PC-3 (cell line): ENCODE results near the gene PPP1R9B. TPM values are rescaled to one million over a fixed set of nuclear protein-coding genes. Genes with fewer than 3 reads are reported as not detected.

Experiments used
- ATAC-seq: fragments of 200-7000 bp; cut with Tn5 transposase; 2 replicates; pipeline ENCODE4 v1.9.1; 2020; ENCODE audit warnings: mild to moderate bottlenecking, moderate library complexity
- BruUV-seq: library from RNA; stranded (reverse); fragments of 400-500 nt; replicated peaks from 2 replicates; lab custom pipeline; 2021; lab: Mats Ljungman, UMichigan
- CTCF ChIA-PET: fragments of 300-600 bp; sonication (Branson Sonifier 250); formaldehyde crosslinking; loops from one replicate; lab custom pipeline; 2022; ENCODE audit warnings: antibody characterized with exemption; lab: Charles Lee
- POLR2A ChIA-PET: fragments of 300-600 bp; sonication (Branson Sonifier 250); formaldehyde crosslinking; loops from one replicate; lab custom pipeline; 2022; ENCODE audit warnings: antibody characterized with exemption; ENCODE audit not compliant: unreplicated experiment; lab: Charles Lee
- DNase-seq: peaks from one replicate; pipeline ENCODE4 v3.0.0-alpha.2; 2015
- H2AFZ ChIP-seq: fragments of 300-600 bp; sonication (generic); 2 replicates; pipeline ENCODE4 v1.6.0; 2016; ENCODE audit warnings: antibody characterized with exemption, low read length
- H3F3A ChIP-seq: fragments of 300-600 bp; sonication (generic); one replicate; pipeline ENCODE4 v1.6.0; 2017; ENCODE audit warnings: antibody characterized with exemption, low read length, control low read depth, mild to moderate bottlenecking; ENCODE audit not compliant: unreplicated experiment
- H3K27ac ChIP-seq: fragments of 300-600 bp; sonication (generic); 2 replicates; pipeline ENCODE4 v1.5.1; 2016; ENCODE audit warnings: mild to moderate bottlenecking, low read length
- H3K27me3 ChIP-seq: fragments of 300-600 bp; sonication (generic); 2 replicates; pipeline ENCODE4 v1.6.1; 2016; ENCODE audit warnings: low read length, mixed read lengths
- H3K36me3 ChIP-seq: fragments of 300-600 bp; sonication (generic); 2 replicates; pipeline ENCODE4 v1.6.1; 2016; ENCODE audit warnings: low read depth, mixed run types, low read length, mixed read lengths
- H3K4me1 ChIP-seq: fragments of 300-600 bp; sonication (generic); 2 replicates; pipeline ENCODE4 v1.5.1; 2016; ENCODE audit warnings: low read length; ENCODE audit not compliant: insufficient read depth
- H3K4me2 ChIP-seq: fragments of 300-600 bp; sonication (generic); 2 replicates; pipeline ENCODE4 v1.6.0; 2016; ENCODE audit warnings: low read length
- H3K4me3 ChIP-seq: fragments of 300-600 bp; sonication (generic); 2 replicates; pipeline ENCODE4 v1.5.1; 2016; ENCODE audit warnings: mild to moderate bottlenecking, low read length, mixed read lengths
- H3K79me2 ChIP-seq: fragments of 300-600 bp; sonication (generic); 2 replicates; pipeline ENCODE4 v1.6.1; 2017; ENCODE audit warnings: low read length, mixed read lengths
- H3K9ac ChIP-seq: fragments of 300-600 bp; sonication (generic); 2 replicates; pipeline ENCODE4 v1.6.0; 2016; ENCODE audit warnings: mild to moderate bottlenecking, low read length
- H3K9me2 ChIP-seq: fragments of 300-600 bp; sonication (generic); replicated peaks from 2 replicates; pipeline ENCODE4 v1.6.1; 2016; ENCODE audit warnings: mixed run types, low read length, mixed read lengths
- H3K9me3 ChIP-seq: fragments of 300-600 bp; sonication (generic); 2 replicates; pipeline ENCODE4 v1.6.1; 2016; ENCODE audit warnings: low read length, mixed read lengths
- H4K20me1 ChIP-seq: fragments of 300-600 bp; sonication (generic); 2 replicates; pipeline ENCODE4 v1.6.1; 2016; ENCODE audit warnings: low read length, mixed read lengths
- CTCF ChIP-seq: fragments of 300-600 bp; sonication (generic); conservative IDR thresholded peaks from 2 replicates; pipeline ENCODE4 v1.5.1; 2017; ENCODE audit warnings: antibody characterized with exemption, low read depth, mild to moderate bottlenecking, low read length
- EZH2 ChIP-seq: fragments of 300-600 bp; sonication (generic); IDR thresholded peaks from one replicate; pipeline ENCODE4 v1.6.1; 2017; ENCODE audit warnings: antibody characterized with exemption, mild to moderate bottlenecking, low read length; ENCODE audit not compliant: unreplicated experiment
- EZH2phosphoT487 ChIP-seq: fragments of 300-600 bp; sonication (generic); IDR thresholded peaks from 2 replicates; pipeline ENCODE4 v1.6.1; 2018; ENCODE audit warnings: mild to moderate bottlenecking, antibody characterized with exemption, low read length, borderline replicate concordance
- intact Hi-C: fragments of 100-400 bp; cut with micrococcal nuclease; formaldehyde crosslinking; loops from 2 replicates; pipeline ENCODE4 v1.9.0; 2023
- total RNA-seq: library from RNA; depleted of rRNA; stranded (reverse); fragments of >200 nt; gene quantifications from 2 replicates; pipeline ENCODE4 v1.2.3, GENCODE V29; 2014

The PPP1R9B gene
- total RNA-seq, 1 experiment from 2014 or later = 67.7 TPM

- Histone ChIP-seq H3K9me2 (no peaks in the 10 kb centered on the region), H3K27ac (no peak overlapping the region), H3K4me3 (no peak overlapping the region), H3K4me2 (no peak overlapping the region), H3K36me3 (no peaks in the 10 kb centered on the region), H3K79me2 (no peaks in the 10 kb centered on the region), H3K4me1 (peaks cover 18% of the 10 kb centered on the region), H3K9me3 (no peaks in the 10 kb centered on the region), H3K9ac (no peak overlapping the region), H3K27me3 (0 out of 2 replicates have a peak, but pooled peaks cover 6% of the 10 kb centered on the region), H2AFZ (no peak overlapping the region), H4K20me1 (no peaks in the 10 kb centered on the region), H3F3A (no peaks in the 10 kb centered on the region)
- TF ChIP-seq CTCF = no peak
- no peak for TF ChIP-seq EZH2phosphoT487
- no peak for TF ChIP-seq EZH2
- DNase-seq (no peak), ATAC-seq (no peak)
- CTCF ChIA-PET = interaction anchor here (0.5 to 0.7 kb wide), 3 partner anchors 27 to 102 kb away, joined by 3 to 6 read pairs (median 5); no protein-coding TSS in a partner anchor
- intact Hi-C loops = no loop called here
- no TSS peak for BruUV-seq
- POLR2A ChIA-PET = no interaction called here
Measured at GRCh38 chr17:50196826-50197225, 46.3 kb upstream of the PPP1R9B start.

GRCh38 chr17:50196036-50196435 lies 45.6 kb upstream of the PPP1R9B start:
- DNase-seq (no peak), ATAC-seq (no peak)
- no peaks in the 10 kb centered on the region for H3K79me2 ChIP-seq
- H3K4me1 ChIP-seq = peaks cover 14% of the 10 kb centered on the region
- POLR2A ChIA-PET = no interaction called here
- H3K27ac ChIP-seq = no peak overlapping the region
- no peak overlapping the region for H3K4me3 ChIP-seq
- H4K20me1 ChIP-seq = no peaks in the 10 kb centered on the region
- CTCF ChIA-PET = interaction anchor here (0.6 kb wide), 1 partner anchor 28 kb away, joined by 3 read pairs; no protein-coding TSS in a partner anchor
- TF ChIP-seq EZH2phosphoT487 (no peak), EZH2 (no peak), CTCF (no peak)
- no peaks in the 10 kb centered on the region for H3K9me2 ChIP-seq
- no peak overlapping the region for H3K9ac ChIP-seq
- H3K4me2 ChIP-seq = no peak overlapping the region
- H3F3A ChIP-seq = no peaks in the 10 kb centered on the region
- H3K9me3 ChIP-seq = no peaks in the 10 kb centered on the region
- no peaks in the 10 kb centered on the region; the same call in 1 of the 2 replicates for H3K36me3 ChIP-seq
- H2AFZ ChIP-seq = no peak overlapping the region
- H3K27me3 ChIP-seq = no peaks in the 10 kb centered on the region
- no TSS peak for BruUV-seq
- intact Hi-C loops = no loop called here
